ENCODE results near the gene ALDH1A2.

ALDH1A2 gene

GRCh38 chr15:57943171-57943570 is 122.3 kb downstream of the ALDH1A2 start:
- DNase-seq, result no peak

GRCh38 chr15:57941816-57942215 is 123.7 kb downstream of the ALDH1A2 start:
- no peak for DNase-seq

- no peak for DNase-seq
Observed at GRCh38 chr15:57932348-57932747, 133.2 kb downstream of the ALDH1A2 start.

- DNase-seq, result no peak
Observed at GRCh38 chr15:57931570-57931969, 133.9 kb downstream of the ALDH1A2 start.

GRCh38 chr15:57927091-57927631 is 138.3 kb downstream of the ALDH1A2 start:
- DNase-seq, result no peak

- no peak for DNase-seq
Observed at GRCh38 chr15:57925650-57926049, 139.9 kb downstream of the ALDH1A2 start.

- DNase-seq, result no peak
Observed at GRCh38 chr15:57924598-57924997, 140.9 kb downstream of the ALDH1A2 start.

- DNase-seq, result no peak
Observed at GRCh38 chr15:57923750-57924149, 141.8 kb downstream of the ALDH1A2 start.

- no peak for DNase-seq
Observed at GRCh38 chr15:57923306-57923705, 142.2 kb downstream of the ALDH1A2 start.

GRCh38 chr15:57922776-57923175 is 142.7 kb downstream of the ALDH1A2 start:
- DNase-seq, result no peak

- DNase-seq, result no peak
Observed at GRCh38 chr15:57921371-57921770, 144.1 kb downstream of the ALDH1A2 start.

GRCh38 chr15:57920911-57921310 is 144.6 kb downstream of the ALDH1A2 start:
- no peak for DNase-seq

GRCh38 chr15:57919754-57920153 is 145.8 kb downstream of the ALDH1A2 start:
- no peak for DNase-seq

GRCh38 chr15:57917998-57918397 is 147.5 kb downstream of the ALDH1A2 start:
- no peak for DNase-seq

GRCh38 chr15:57916695-57917094 is 148.8 kb downstream of the ALDH1A2 start:
- DNase-seq, result no peak

GRCh38 chr15:57915827-57916531 is 149.5 kb downstream of the ALDH1A2 start:
- no peak for DNase-seq

GRCh38 chr15:57914350-57915055 is 151.0 kb downstream of the ALDH1A2 start:
- DNase-seq, result no peak

- DNase-seq, result peak; percentile 37
Observed at GRCh38 chr15:57911247-57911646, 154.3 kb downstream of the ALDH1A2 start.

- DNase-seq, result no peak
Observed at GRCh38 chr15:57910672-57911071, 154.8 kb downstream of the ALDH1A2 start.

GRCh38 chr15:57909388-57909787 is 156.1 kb downstream of the ALDH1A2 start:
- DNase-seq, result no peak

- DNase-seq, result no peak
Observed at GRCh38 chr15:57903626-57904025, 161.9 kb downstream of the ALDH1A2 start.
